ENCODE results near the gene CHMP5.

DNA sequence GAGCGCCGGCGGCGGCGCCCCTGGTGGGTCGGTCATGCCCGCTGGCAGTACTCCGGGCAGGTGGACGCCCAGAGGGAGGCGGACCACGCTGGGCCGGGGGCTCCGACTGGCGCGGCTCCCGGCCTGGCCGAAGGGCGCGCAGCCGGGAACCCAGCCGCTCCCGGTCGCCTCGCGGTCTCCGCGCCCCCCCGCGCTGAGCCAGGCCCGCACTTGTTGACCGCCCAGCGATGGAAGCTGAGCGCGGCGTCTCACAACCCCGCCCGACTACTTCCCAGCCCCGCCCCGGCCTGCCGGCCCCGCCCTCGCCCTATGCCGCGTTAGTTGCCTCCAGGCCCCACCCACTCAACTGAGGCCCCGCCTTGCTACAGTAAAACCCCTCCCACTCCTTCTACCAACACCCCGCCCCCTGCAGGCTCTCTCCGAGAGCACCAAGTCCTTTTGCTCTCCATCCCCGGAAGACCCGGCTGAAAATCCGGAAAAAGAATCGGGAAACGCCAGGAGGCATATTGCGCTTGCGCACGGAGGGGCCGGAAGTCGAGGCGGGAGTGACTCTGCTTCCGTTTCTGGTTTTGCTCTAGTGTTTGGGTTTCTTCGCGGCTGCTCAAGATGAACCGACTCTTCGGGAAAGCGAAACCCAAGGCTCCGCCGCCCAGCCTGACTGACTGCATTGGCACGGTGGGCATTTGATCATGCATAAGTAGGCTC is at the start of gene CHMP5, which contains the start of gene BAG1:
- TF ChIP-seq POLR2A (IDR thresholded peaks at IDR 0.05) (peak in 1 of 2 donors; percentile 25), POLR2AphosphoS5 (IDR thresholded peaks at IDR 0.05) (peak; percentile 63 to 86 (median 84))
- TF ChIP-seq, protein P1, sequence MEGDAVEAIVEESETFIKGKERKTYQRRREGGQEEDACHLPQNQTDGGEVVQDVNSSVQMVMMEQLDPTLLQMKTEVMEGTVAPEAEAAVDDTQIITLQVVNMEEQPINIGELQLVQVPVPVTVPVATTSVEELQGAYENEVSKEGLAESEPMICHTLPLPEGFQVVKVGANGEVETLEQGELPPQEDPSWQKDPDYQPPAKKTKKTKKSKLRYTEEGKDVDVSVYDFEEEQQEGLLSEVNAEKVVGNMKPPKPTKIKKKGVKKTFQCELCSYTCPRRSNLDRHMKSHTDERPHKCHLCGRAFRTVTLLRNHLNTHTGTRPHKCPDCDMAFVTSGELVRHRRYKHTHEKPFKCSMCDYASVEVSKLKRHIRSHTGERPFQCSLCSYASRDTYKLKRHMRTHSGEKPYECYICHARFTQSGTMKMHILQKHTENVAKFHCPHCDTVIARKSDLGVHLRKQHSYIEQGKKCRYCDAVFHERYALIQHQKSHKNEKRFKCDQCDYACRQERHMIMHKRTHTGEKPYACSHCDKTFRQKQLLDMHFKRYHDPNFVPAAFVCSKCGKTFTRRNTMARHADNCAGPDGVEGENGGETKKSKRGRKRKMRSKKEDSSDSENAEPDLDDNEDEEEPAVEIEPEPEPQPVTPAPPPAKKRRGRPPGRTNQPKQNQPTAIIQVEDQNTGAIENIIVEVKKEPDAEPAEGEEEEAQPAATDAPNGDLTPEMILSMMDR (IDR thresholded peaks at IDR 0.05), result peak in 1 of 4 experiments; percentile 28

Data from sigmoid colon (tissue), 4 donors.